Measurements from ENCODE around the gene PARVG.

PARVG gene, protein sequence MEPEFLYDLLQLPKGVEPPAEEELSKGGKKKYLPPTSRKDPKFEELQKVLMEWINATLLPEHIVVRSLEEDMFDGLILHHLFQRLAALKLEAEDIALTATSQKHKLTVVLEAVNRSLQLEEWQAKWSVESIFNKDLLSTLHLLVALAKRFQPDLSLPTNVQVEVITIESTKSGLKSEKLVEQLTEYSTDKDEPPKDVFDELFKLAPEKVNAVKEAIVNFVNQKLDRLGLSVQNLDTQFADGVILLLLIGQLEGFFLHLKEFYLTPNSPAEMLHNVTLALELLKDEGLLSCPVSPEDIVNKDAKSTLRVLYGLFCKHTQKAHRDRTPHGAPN

DNA sequence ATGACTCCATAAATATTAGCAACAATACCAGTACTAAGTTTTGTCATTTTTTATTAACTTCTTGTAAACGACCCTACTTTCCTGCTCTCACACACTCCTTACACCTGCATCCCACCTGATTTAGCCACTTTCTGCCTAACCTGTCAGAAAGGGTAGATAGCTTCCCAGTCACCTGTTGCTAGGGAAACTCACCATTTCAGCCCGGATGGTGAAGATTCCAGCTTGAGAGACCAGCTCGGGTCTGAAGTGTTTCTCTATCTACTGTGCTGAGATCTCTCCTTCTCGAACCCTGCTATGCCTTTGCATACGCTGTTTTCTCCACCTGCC, at the start of gene PARVG:
TSS of gene PARVG (plus strand) at position 220 of the 327 bp plus-strand sequence. CDS start 2,405 bp downstream, outside the sequence.
- DNase-seq, result peak; percentile 71

DNA sequence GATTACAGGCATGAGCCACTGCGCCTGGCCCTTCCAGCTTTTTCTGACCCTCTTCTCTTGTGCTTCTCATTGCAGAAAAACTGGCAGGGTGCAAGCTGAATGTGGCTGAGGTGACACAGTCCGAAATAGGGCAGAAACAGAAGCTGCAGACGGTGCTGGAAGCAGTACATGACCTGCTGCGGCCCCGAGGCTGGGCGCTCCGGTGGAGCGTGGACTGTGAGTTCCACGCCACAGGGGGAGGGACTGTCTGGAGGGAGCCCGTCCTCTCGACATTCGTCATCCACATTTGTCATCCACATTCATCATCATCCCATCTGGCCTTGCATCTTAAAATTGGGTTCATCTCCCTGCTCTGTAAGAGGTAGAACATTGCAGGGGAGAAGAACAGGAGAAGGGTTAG, 49.3 kb upstream of the PARVG start:
- DNase-seq, result no peak

DNA sequence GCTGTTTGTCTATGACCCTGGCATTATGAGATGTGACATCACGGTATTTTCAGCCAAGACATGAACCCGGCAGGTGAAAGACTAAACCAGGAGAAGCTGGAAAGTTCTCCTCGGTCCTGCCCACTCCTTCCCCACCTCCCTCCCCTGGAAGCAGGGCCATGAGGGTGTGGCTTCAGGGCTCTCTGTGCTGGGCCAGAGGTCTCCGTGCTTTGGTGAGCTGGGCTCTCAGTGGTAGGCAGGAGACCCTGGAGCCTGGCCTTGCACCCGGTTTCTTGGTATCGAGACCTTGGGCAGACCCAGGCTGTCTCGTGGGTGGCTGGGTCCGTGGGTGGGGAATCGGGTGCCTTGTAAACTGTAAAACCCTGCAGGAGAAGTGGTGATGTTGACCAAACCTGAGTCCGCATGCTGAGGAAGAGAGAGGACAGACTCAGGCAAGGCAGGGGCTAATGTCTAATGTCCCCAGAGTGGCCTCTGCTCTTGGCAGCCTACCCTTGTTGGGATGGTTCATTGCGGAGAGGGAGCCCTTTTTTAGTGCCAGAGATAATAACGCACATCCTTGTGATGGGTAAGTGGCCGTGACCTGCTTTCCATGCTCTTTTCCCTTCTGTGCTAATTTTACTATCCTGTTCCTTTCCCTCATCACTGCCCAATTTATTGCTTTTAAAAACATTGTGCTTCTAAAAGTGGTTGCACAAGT, 48.6 kb upstream of the PARVG start:
- no peak for DNase-seq

DNA sequence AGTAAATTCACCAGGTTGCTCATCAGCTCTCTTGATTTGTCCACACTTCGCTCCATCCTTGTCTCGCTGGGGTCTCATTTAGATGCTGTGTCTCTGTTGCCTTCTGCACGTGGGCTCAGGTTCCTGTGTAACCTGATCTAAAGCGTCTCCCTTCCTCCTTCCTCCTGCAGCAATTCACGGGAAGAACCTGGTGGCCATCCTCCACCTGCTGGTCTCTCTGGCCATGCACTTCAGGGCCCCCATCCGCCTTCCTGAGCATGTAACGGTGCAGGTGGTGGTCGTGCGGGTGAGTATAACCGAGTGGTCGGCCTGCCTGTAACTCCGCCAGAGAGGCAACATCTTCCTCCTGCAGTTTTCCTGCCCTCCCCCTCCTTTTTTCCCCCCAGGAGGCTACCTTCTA, 48.0 kb upstream of the PARVG start:
- no peak for DNase-seq

DNA sequence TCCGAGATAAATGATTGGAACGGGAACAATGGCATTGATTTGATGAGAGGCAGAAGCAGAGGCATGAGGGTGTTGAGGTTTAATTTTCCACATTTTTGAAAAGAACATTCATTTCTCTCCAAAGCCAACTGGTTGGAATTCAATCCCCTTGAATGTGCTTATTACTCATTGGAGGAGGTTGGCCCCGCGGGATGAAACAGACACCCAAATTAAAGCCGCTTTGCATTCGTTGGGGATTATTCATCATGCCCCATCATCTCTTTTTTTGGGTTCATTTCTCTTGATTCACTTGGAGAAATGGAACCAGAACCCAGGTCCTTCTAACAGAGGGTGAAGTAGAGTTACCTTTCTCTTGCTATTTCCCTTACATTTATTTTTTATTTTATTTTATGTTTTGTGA, 47.6 kb upstream of the PARVG start:
- DNase-seq, result no peak

DNA sequence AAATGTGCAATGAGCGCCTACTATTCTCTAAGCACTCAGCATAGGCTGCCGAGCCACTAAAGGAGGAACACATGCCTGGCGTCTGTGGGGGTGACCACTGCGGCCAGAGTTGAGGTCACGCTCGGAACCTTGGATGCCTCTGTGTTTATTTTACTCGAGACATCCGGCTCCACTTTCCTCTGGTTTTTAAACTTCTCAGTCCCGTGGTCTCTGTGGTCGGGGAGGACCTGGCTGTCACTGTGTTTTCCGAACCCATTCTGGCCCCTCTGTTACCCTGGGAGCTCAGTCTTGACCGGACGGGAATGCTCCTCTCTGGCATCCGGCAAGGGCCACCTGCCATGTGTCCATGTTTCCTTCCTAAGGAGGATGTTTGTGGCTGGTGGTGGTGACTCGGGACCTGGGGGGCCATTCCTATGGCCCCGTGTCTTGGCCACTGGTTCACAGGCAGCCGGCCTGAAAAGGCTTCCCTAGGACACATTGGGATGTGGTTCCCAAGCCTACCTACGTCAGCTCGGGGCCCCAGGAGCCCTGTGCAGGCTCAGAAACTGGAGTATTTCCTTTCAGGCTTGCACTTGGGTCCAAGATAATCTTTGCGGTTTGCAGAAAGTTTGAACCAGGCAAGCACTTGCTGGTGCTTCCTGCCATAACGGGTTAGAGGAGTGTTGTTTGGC, 46.7 kb upstream of the PARVG start:
- peak; percentile 56 for DNase-seq

DNA sequence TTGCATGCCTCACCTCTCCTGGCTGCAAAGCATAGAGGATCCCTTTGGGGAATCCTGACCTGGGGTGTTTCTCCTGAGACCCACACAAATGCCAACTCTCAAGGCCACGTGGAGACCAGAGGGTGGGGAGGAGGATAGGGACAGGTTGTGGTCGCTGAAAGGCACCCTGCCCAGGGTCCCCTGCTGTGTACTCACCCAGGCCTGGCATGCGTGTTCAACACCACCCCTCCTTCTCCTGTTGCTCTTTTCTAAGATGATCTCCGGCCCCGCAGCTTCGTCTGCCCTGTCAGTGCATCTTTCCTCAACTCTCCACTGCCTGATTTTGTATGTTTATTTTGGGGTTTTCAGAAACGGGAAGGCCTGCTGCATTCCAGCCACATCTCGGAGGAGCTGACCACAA, 44.6 kb upstream of the PARVG start:
- DNase-seq, result no peak

DNA sequence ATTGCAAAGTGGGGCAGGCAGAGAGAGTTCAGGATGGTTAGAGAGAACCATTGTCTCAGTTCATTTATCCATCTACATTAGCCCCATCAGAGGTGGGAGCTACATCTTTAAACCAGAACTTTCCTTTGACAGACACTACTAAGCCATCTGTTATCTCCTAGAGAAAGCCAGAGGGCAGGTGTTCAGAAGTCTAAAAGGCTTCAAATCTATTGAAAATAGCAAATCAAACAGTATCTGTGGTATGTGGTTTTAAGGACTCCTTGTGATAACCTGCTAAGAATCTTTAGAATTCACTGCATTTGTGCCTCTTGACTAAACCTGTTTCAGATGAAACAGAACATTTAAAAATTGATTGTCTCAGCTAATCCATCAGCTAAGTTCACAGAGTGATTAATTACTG, 43.9 kb upstream of the PARVG start:
- no peak for DNase-seq

DNA sequence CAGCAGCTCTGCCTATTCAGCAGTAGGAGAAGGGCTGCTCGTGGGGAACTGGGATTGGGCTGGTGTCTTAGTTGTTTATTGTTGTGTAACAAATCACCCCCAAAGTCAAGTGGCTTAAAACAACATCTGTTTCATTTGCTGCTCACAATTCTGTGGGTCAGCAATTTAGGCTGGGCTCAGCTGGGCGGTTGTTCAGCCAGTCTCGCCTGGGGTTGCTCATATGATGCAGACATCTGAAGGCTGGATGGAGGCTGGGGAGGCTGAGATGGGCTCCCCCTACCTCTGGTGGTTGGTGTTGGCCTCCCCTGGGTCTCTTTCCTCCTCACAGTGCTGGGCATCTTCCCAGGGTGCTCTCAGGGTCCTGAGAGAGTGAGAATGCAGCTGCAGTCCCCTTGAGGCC, 43.3 kb upstream of the PARVG start:
- DNase-seq, result no peak

DNA sequence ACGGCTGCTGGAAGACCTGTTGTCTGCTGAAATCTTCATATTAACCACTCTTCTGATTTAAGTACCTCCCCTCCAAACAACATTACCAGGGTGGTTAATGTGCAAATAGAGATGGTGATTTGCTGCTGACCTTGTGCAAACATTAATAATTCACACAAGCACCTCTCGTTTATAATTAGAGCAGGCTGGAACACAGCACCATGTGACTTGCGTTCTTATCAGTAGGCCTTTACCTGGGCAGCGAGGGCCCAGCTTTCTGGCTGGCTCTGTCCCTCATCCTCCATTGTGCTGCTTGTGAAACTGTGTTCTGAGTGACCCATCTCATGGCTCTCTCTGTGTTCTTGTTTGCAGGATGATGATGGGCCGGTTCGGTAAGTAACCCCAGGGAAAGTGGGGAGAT, 41.0 kb upstream of the PARVG start:
- DNase-seq, result no peak

DNA sequence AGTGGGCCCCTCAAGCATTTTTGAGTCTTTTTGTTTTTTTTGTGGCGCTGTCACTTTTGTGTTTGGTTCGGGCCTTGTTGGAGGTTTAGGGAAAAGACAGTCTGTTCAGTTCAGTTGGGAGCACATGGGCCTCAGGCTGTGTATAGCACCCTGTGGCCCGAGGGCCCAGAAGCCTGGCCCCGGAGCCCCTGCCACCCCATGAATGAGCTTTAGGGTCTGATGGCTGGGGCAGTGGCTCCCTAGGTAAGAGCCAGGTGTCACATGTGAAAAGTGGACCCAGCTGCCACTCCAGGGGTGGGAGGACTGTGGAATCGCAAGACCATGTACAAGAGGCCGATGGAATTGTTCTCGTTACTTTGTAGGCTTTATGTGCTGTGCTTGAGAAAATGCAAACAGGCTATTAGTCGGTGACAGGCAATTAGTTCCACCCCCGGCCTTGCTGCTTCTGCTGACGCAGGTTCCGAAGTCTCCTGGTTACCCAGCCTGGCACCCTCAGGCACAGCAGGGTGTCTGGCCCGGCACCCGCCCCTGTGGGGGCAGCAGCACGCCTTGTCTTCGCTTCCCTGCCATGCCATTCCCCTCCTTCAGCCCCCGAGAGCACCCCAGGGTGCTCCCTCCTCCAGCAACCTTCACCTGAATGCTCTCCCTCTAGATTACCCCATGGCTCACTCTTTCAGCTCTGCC, 38.2 kb upstream of the PARVG start:
- no peak for DNase-seq

DNA sequence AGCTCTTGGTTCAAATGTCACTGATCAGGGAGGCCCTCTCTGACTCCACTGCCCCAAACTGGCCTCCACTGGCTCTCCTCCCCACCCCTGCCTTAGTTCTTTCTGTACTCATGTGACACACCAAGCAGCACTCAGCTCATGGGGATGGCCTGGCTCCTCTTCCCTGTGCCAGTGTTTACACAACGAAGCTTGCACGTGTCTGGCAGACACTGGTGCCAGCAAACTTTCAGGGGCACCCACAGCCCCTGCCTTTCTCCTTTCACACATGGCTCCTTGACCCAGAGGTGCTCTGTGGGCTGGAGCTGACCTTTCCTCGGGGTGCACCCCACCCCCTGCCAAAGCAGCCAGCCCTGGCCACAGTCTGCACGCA, 37.6 kb upstream of the PARVG start:
- no peak for DNase-seq

DNA sequence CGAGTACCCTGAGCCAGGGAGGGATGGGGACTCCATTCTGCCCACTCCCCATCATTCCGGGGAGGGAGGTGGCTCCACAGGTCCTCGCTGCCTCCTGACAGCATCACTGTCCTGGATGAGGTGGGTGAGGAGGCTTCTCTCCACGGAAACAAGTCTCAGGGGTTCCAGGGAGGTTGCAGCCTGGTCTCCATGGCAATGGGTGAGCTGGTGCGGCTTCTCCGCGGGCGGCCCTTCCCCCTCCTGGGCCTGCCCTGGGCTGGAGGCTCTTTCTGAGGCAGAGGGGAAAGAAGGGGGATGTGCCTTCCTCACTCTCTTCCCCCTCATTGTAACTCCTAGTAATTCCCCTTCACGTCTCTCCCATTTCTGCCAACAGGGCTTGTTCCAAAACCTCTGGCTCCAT, 37.1 kb upstream of the PARVG start:
- no peak for DNase-seq

DNA sequence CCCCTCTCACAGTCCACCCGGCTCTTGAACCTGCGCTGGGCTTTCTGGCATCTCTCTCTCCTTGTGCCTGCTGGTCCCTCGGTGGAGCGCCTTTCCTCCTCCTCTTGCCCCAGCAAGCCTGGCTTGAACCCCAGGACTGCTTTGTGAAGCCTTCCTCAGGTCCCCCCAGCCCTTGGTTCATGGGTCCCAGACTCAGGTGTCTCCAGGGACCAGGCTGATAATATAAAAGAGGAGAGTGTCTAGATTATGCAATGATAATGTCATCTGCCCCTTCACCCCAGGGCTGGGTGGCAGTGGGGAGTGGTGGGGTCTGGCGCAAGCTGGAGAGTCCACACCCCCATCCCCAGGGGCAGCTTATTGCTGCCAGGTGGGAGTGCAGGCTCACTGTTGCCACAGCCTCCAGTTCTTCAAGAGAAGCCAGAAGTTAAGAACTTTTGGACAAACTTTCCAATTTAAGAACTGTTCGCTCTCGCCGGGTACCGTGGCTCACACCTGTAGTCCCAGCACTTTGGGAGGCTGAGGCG, 36.6 kb upstream of the PARVG start:
- DNase-seq, result no peak

DNA sequence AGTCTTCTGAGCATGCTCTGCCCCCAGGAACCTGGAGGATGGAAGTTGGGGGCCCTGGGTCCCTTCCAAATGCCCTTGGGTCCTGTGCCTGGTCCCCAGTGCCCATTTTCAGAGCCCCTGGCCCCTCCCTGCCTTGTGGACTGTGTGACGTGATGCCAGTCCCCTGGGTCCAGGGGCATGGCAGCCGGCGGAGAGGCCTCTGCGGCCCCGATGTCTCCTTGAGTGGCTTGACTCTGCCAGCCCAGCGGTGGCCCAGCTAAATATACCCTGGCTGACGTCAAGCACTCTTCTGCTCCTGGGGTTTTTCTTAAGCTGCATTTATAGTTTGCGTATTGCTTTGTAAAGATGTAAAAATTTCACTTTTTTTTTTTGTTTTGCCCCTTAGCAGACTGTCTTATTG, 35.2 kb upstream of the PARVG start:
- DNase-seq, result no peak

DNA sequence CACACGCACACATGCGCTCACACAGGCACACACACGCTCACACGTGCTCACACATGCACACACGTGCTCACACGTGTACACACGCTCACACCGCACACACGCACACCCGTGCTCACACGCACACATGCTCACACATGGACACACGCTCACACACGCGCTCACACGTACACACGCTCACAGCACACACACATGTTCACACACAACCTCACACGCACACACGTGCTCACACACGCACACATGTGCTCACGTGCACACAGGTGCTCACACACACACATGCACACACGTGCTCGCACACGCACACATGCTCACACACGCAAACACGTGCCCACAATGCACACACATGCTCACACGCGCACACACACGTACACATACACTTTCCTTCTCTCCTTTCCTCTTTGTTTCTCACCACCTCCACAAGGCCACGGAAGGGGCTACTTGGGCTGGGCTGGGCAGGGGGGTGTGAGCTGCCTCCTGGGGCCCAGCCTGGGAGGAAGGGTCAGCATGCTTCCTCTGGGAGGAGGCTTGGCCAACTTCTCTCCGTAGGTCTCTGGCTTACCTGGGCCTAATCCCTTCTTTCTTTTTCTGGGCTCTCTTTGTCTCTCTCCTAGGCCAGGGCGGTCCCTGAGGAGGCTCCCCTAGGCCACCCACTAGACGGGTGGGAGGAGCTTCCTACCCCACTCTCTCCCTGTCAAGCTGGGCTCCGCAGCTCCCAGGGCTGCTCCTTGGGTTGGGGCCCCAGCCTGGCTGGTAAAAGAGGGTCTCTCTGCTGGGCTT, 34.5 kb upstream of the PARVG start:
- no peak for DNase-seq

DNA sequence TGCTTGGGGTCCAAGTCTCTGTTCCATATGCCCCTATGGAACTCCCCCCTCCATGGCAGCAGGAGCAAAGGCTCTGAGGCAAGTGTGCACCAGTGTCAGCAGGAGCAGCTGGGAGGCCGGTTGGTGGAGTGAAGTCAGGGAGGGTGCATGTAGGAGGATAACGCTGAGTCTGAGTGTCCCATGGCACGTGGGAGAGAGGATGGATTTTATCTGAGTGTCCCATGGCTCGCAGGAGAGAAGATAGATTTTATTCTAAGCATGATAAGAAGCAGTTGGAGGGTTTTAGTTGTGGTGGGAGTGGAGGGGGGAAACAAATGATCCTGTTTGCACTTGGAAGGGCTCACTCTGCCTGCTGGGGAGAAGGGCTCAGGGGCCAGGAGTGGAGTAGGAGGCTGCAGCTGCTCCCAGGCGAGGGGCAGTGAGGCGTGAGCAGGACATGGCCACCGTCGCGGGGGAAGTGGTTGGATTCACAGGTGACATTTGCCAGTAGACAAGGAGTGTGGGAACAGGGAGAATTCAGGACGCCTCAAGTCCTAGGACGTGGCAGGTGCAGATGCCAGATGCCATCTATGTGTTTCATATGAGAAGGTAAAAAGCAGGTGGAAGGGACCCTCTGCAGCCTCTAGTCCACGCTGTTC, 33.6 kb upstream of the PARVG start:
- no peak for DNase-seq

DNA sequence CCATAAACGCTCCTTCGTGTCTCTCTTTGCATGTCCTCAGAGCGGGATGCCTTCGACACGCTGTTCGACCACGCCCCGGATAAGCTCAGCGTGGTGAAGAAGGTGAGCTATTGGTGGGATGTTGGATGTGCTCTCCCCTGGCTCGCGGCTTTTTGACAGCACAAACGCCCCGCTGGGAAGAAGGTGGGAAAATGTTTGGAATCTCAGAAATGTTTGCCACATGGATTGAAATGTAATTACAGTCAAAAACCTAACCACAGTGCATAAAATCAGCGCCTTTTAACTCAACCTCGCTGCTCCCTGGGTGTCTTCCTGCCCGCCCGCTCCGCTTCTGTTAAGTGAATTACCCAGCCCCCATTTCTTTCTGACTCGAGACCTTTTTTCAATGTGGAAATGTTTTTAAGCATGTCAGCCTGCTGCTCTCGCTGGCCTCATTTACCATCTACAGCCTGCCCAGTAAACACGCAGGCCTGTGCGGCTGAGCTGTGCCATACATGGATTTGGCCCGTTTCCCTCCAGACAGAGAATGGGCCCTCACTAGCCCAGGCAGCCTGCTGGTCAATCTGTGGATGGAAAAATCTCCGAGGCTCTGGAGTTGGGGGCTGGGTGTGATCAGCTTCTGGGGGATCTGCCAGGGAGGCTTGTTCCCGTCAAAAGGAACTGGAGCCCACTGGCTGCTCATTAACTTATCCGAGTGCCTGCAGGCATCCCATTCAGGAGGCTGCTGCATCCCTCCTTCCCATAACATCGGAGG, 32.7 kb upstream of the PARVG start:
- DNase-seq, result no peak

DNA sequence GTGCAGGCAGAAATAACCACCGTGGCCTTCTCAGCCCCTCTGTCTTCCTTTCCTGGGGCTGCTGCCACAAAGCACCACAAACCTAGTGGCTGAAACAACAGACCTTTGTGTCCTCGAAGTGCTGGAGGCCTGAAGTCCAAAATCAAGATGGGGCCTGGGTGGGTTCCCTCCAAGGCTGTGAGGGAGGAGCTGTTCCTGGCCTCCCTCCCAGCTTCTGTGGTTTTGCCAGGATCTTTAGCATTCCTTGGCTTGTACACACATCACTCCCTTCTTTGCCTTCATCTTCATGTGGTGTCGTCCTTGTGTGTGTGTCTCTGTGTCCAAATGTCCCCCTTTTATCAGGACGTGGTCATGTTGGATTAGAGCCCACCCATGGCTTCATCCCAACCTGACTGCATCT, 29.0 kb upstream of the PARVG start:
- no peak for DNase-seq

DNA sequence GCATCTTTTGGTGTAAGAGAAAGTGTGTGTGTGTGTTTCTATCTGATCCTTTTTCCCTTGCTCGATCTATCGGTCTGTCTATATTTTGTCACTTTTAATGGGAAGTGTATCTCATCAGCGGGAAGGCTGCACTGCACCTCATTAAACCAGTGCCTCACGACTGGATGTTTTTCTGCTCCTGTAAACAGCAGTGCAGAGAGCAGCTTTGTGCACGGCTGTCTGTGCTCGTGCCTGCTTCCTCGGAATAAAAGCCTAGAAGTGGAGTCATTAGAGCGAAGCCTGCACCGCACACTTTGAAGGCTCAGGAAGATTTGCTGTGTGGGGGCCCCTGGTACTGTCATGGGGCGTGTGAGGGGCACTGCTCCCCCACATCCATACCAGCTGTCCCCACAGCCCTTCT, 27.0 kb upstream of the PARVG start:
- DNase-seq, result no peak

DNA sequence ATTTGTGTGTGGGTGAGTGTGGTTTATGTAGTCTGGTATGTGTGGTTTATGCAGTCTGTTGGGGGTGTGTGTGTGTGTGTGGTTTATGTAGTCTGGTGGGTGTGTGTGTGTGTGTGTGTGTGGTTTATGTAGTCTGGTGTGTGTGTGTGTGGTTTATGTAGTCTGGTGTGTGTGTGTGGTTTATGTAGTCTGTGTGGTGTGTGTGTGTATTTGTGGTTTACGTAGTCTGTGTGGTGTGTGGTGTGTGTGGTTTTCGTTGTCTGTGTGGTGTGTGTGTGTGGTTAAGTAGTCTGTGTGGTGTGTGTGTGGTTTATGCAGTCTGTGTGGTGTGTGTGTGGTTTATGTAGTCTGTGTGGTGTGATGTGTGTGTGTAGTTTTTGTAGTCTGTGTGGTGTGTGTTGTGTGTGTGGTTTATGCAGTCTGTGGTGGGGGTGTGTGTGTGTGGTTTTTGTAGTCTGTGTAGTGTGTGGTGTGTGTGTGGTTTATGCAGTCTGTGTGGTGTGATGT, 26.2 kb upstream of the PARVG start:
- no peak for DNase-seq

Data from activated effector memory CD4-positive, alpha-beta T cell treated with anti-CD3 and anti-CD28 coated beads, Interleukin-2, amount 50 U/mL, for 16 hours (primary cell).